ENCODE results near the gene RPL10. TPM values are rescaled to one million over a fixed set of nuclear protein-coding genes. Genes with fewer than 3 reads are reported as not detected.

RPL10 gene
- total and polyA plus RNA-seq, 11 donors: 1,381 to 5,995 (median 2,140) TPM

DNA sequence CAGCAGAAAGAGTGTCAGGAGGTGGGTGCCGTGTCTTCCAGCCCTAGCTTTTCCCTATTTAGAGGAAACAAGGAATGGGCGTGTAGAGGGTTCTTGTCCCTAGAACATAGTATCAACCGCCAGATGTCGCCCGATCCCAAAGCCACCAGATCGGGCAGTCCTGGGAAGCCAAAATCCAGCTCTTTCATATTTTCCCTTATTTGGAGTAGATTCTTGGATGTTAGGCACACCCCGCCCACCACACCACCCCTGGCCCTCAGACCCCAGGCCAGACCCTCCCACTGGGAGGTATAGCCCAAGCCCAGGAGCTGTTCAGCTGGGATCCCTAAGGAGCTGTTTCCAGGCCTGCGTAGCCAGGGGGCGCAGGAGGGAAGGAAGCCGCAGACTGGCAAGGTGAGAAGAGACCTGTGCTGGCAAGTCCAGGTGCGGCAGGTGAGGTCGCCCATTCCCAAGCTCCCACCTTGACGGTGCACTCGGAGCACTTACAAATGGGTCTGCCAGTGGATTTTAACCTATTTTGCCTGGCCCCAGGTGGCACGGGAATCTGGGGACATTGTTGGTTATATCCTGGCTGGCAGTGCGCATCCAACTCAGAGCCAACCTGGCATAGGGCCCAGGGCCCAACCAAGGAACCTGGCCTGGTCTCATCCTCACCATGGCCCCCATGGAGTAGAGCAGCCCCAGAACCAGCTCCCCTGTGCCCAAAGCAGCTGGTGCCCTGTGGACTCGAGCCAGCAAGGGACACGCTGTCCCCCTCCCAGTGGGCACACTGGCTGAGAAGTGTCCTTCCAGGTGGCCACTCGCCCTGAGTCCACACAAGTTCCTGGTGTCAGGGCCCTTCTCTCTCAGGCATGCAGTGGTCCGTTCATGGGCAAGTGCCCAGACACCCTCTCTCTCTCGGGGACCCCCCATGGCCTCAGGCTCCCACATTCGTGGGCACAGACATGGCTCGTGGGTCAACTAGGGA lies 24.6 kb upstream of the RPL10 start:
- H3K27me3 ChIP-seq: no peaks in the 10 kb centered on the region
- H3K4me3 ChIP-seq: peak overlapping the region in 11 of 12 donors; percentile 20 to 99 (median 53)
- ATAC-seq (peak in 2 of 4 donors; percentile 1 to 8), DNase-seq (peak in 4 of 5 donors; percentile 63 to 77 (median 68))
- H3K9me3 ChIP-seq: peaks cover 0 to 4% (median 0%) of the 10 kb centered on the region in 12 donors
- intact Hi-C loops (cut with DNase I): loop anchor here in 5 of 10 donors (2.0 to 10.0 kb wide), 4 partner anchors 57 to 161 kb away; partner anchors contain the start of gene GDI1 (in 1 of the 5)
- 9 to 51% (median 30%) methylated on average over 14 to 23 of the region's 23 CpGs for WGBS, 4 donors
- TF ChIP-seq POLR2A (IDR thresholded peaks at IDR 0.05): no peak
- TF ChIP-seq, protein P1, sequence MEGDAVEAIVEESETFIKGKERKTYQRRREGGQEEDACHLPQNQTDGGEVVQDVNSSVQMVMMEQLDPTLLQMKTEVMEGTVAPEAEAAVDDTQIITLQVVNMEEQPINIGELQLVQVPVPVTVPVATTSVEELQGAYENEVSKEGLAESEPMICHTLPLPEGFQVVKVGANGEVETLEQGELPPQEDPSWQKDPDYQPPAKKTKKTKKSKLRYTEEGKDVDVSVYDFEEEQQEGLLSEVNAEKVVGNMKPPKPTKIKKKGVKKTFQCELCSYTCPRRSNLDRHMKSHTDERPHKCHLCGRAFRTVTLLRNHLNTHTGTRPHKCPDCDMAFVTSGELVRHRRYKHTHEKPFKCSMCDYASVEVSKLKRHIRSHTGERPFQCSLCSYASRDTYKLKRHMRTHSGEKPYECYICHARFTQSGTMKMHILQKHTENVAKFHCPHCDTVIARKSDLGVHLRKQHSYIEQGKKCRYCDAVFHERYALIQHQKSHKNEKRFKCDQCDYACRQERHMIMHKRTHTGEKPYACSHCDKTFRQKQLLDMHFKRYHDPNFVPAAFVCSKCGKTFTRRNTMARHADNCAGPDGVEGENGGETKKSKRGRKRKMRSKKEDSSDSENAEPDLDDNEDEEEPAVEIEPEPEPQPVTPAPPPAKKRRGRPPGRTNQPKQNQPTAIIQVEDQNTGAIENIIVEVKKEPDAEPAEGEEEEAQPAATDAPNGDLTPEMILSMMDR (IDR thresholded peaks at IDR 0.05): peak; percentile 33 to 76 (median 58)
- no peaks in the 10 kb centered on the region for H3K36me3 ChIP-seq
- H3K4me1 ChIP-seq: peaks cover 0 to 45% (median 12%) of the 10 kb centered on the region in 12 donors
- peak overlapping the region in 10 of 12 donors; percentile 25 to 99 (median 92) for H3K27ac ChIP-seq

GRCh38 chrX:154374313-154375155 lies 23.6 kb upstream of the RPL10 start, which contains the start of gene FLNA:
TSS of gene FLNA (minus strand) at chrX:154374634. CDS start at chrX:154371245, 3,389 bp downstream.
- no peaks in the 10 kb centered on the region for H3K27me3 ChIP-seq
- H3K9me3 ChIP-seq: peaks cover 0 to 8% (median 0%) of the 10 kb centered on the region in 12 donors
- no peaks in the 10 kb centered on the region for H3K36me3 ChIP-seq
- TF ChIP-seq, protein P1 (IDR thresholded peaks at IDR 0.05): peak in 8 of 12 donors; percentile 6 to 46 (median 20)
- TF ChIP-seq POLR2A (IDR thresholded peaks at IDR 0.05): no peak
- 5 to 56% (median 31%) methylated on average over 17 to 95 of the region's 95 CpGs for WGBS, 4 donors
- peak within 1 kb of the TSS in 11 of 12 donors; percentile 20 to 99 (median 53) for H3K4me3 ChIP-seq
- no peak for ATAC-seq
- H3K27ac ChIP-seq: peak within 1 kb of the TSS in 10 of 12 donors; percentile 44 to 99 (median 86)
- peaks cover 0 to 40% (median 11%) of the 10 kb centered on the region in 12 donors for H3K4me1 ChIP-seq
- intact Hi-C loops (cut with DNase I): loop anchor here in 3 of 10 donors (5.0 to 10.0 kb wide), 3 partner anchors 60 to 158 kb away; partner anchors contain the start of gene GDI1 (in 1 of the 3)
- DNase-seq: peak in 1 of 5 donors; percentile 70

GRCh38 chrX:154375156-154375504 lies 23.0 kb upstream of the RPL10 start:
- intact Hi-C loops (cut with DNase I): loop anchor here in 2 of 10 donors (5.0 to 10.0 kb wide), 2 partner anchors 60 to 152 kb away; partner anchors contain the start of gene GDI1 (in 1 of the 2)
- TF ChIP-seq, protein P1 (IDR thresholded peaks at IDR 0.05): no peak
- TF ChIP-seq POLR2A (IDR thresholded peaks at IDR 0.05): no peak
- Histone ChIP-seq H3K36me3 (no peaks in the 10 kb centered on the region), H3K27ac (peak overlapping the region in 10 of 12 donors; percentile 29 to 99 (median 62)), H3K4me1 (peaks cover 0 to 43% (median 14%) of the 10 kb centered on the region in 12 donors), H3K27me3 (no peaks in the 10 kb centered on the region), H3K9me3 (peaks cover 0 to 8% (median 0%) of the 10 kb centered on the region in 12 donors), H3K4me3 (peak overlapping the region in 6 of 12 donors; percentile 43 to 99 (median 78))
- DNase-seq (no peak), ATAC-seq (no peak)
- 71 to 88% (median 80%) methylated on average over 10 of the region's 10 CpGs for WGBS, 4 donors

Measured in heart left ventricle (tissue), 16 donors.